ENCODE data around the gene CHD2.
A peak's percentile ranks its signal among the peaks of the same experiment; 100 is the strongest.

CHD2 gene

DNA sequence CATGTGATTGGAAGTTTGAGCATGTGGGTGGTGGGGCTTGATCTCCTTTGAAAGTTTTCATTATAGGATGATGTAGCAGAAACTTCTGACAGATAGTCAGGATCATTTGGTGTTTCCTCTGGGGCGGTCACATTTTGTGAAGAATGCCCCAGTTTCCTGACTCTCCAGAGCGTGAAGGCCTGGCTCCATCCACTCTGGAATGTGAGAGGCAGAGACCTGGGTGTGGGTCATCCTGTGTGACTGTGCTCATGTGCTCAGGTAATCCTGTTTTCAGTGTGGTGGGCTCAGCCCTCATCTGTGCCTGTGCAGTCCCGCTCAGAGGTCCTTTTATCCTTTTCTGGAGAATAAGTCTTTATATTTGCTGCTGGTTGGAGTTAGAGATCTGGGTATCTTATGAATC lies 107.9 kb downstream of the CHD2 start:
- Mint-ChIP-seq H3K9me3 (no peaks in the 10 kb centered on the region), H3K4me3 (no peak overlapping the region), H3K27ac (peak overlapping the region in 2 of 3 experiments; percentile 16 to 70), H3K4me1 (peaks cover 2% of the 10 kb centered on the region), H3K36me3 (ENCODE audit: low read depth) (peaks cover 92% of the 10 kb centered on the region), H3K27me3 (ENCODE audit: low read depth) (no peaks in the 10 kb centered on the region)
- TF ChIP-seq, protein P1, sequence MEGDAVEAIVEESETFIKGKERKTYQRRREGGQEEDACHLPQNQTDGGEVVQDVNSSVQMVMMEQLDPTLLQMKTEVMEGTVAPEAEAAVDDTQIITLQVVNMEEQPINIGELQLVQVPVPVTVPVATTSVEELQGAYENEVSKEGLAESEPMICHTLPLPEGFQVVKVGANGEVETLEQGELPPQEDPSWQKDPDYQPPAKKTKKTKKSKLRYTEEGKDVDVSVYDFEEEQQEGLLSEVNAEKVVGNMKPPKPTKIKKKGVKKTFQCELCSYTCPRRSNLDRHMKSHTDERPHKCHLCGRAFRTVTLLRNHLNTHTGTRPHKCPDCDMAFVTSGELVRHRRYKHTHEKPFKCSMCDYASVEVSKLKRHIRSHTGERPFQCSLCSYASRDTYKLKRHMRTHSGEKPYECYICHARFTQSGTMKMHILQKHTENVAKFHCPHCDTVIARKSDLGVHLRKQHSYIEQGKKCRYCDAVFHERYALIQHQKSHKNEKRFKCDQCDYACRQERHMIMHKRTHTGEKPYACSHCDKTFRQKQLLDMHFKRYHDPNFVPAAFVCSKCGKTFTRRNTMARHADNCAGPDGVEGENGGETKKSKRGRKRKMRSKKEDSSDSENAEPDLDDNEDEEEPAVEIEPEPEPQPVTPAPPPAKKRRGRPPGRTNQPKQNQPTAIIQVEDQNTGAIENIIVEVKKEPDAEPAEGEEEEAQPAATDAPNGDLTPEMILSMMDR (IDR thresholded peaks at IDR 0.05; ENCODE audit: unreplicated experiment in 3 of 3), result no peak

DNA sequence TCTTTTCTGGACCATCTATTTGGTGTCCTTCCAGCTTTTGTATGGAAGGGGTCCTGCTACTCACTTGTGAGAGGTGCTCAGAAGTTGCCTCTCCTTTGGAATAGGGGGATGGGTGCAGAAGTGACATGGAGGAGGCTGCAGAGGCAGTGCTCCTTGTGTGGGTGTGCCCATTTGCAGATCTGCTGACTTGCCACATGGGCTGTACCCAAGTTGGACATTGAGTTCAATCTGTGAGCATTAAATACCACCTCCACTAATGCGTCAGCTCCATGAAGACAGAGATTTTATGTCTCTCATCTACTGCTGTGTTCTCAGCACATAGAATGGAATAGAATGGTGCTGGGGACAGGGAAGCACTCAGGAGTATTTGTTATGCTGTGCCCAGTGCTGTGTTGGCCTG lies 112.7 kb downstream of the CHD2 start:
- peaks cover 7% of the 10 kb centered on the region for H3K4me1 Mint-ChIP-seq
- no peaks in the 10 kb centered on the region for H3K9me3 Mint-ChIP-seq
- no peak overlapping the region for H3K4me3 Mint-ChIP-seq
- TF ChIP-seq, protein P1 (IDR thresholded peaks at IDR 0.05; ENCODE audit: unreplicated experiment in 3 of 3), result no peak
- no peak overlapping the region for H3K27ac Mint-ChIP-seq
- no peaks in the 10 kb centered on the region for H3K27me3 Mint-ChIP-seq (ENCODE audit: low read depth)
- peaks cover 90% of the 10 kb centered on the region for H3K36me3 Mint-ChIP-seq (ENCODE audit: low read depth)

DNA sequence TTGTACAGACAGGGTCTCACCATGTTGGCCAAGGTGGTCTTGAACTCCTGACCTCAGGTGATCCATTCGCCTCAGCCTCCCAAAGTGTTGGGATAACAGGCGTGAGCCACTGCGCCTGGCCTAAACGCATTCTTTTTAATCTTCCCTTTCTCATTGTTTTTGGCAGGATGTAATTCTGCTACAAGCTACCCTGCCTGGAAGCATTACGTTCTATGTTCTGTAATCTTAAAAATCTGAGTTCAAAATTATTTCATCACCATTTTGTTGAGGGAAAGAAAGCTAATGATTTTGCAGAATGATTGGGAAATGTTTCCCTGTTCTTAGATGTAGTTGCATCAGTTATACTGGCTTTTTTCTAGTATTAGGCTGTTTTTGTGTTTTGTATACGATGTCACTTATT lies 117.4 kb downstream of the CHD2 start:
- Mint-ChIP-seq H3K27ac (no peak overlapping the region), H3K4me3 (no peak overlapping the region), H3K4me1 (peaks cover 7% of the 10 kb centered on the region)

DNA sequence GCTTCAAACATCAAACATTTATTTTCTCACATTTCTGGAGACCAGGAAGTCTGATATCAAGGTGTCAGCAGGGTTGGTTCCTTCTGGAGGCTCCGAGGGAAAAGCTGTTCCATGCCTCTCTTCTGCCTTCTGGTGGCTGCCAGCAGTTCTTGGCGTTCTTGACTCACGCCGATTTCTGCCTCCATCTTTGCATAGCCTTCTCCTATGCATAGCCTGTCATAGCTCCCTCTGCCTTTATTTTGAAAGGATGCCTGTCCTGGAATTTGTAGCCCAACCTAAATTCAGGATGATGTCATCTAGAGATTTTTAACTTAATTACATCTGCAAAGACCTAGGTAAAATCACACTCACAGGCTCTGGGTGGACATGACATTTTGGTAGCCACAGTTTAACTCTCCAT lies 118.5 kb downstream of the CHD2 start:
- Mint-ChIP-seq H3K27me3 (ENCODE audit: low read depth) (no peaks in the 10 kb centered on the region), H3K9me3 (no peaks in the 10 kb centered on the region), H3K27ac (no peak overlapping the region), H3K4me1 (no peaks in the 10 kb centered on the region), H3K4me3 (no peak overlapping the region), H3K36me3 (ENCODE audit: low read depth) (peaks cover 94% of the 10 kb centered on the region)
- TF ChIP-seq, protein P1 (IDR thresholded peaks at IDR 0.05; ENCODE audit: unreplicated experiment in 3 of 3), result peak; percentile 9 to 11 (median 10)

More for the DNA sequence above, 117.4 kb downstream of the CHD2 start:
- no peaks in the 10 kb centered on the region for H3K27me3 Mint-ChIP-seq (ENCODE audit: low read depth)
- no peaks in the 10 kb centered on the region for H3K9me3 Mint-ChIP-seq
- TF ChIP-seq, protein P1 (IDR thresholded peaks at IDR 0.05; ENCODE audit: unreplicated experiment in 3 of 3), result no peak
- peaks cover 94% of the 10 kb centered on the region for H3K36me3 Mint-ChIP-seq (ENCODE audit: low read depth)

DNA sequence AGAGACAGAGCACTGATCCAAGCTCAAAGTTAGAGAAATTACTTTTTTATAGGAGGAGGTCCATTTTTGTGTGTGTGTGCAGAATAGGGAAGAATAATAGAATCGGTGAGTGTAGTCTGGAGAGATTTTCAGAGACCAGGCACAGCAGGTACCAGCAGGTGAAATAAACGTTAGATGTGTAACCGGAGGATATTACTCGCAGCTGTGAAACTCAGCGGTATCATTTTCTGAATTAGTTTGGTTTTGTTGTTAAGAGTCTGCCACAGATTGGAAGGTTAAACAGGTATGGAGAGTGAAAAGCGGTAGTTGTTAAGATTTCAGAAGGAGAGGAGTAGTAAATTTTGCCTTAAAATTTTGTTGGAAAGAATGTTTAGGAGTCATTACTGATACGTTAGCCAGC lies 119.0 kb downstream of the CHD2 start:
- TF ChIP-seq, protein P1 (IDR thresholded peaks at IDR 0.05; ENCODE audit: unreplicated experiment in 3 of 3), result no peak
- Mint-ChIP-seq H3K27me3 (ENCODE audit: low read depth) (no peaks in the 10 kb centered on the region), H3K4me1 (no peaks in the 10 kb centered on the region)

DNA sequence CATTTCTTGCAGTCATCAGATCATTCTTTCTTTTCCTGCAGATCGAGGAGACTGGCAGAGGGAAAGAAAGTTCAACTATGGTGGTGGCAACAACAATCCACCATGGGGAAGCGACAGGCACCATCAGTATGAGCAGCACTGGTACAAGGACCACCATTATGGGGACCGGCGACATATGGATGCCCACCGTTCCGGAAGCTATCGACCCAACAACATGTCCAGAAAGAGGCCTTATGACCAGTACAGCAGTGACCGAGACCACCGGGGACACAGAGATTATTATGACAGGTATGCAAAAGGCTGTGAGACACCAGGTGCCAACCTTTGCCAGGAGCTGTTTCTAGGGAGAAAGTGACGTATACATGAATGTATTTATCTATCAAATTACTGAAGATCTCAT lies 119.8 kb downstream of the CHD2 start:
- TF ChIP-seq, protein P1 (IDR thresholded peaks at IDR 0.05; ENCODE audit: unreplicated experiment in 3 of 3), result no peak
- Mint-ChIP-seq H3K4me3 (no peak overlapping the region), H3K9me3 (no peaks in the 10 kb centered on the region), H3K36me3 (ENCODE audit: low read depth) (peaks cover 95% of the 10 kb centered on the region), H3K27me3 (ENCODE audit: low read depth) (no peaks in the 10 kb centered on the region), H3K4me1 (no peaks in the 10 kb centered on the region), H3K27ac (no peak overlapping the region)

More for the DNA sequence above, 119.0 kb downstream of the CHD2 start:
- peaks cover 95% of the 10 kb centered on the region for H3K36me3 Mint-ChIP-seq (ENCODE audit: low read depth)
- H3K9me3 Mint-ChIP-seq, result no peaks in the 10 kb centered on the region
- H3K4me3 Mint-ChIP-seq, result no peak overlapping the region
- H3K27ac Mint-ChIP-seq, result no peak overlapping the region
